HepG2 (cell line): Measurements from ENCODE around the gene MAP3K4. TPM values are rescaled to one million over a fixed set of nuclear protein-coding genes. Genes with fewer than 3 reads are reported as not detected.

ENCODE experiments used
- AGO1 ChIP-seq: fragments of 200-400 bp; formaldehyde crosslinking; IDR thresholded peaks from 2 replicates; pipeline ENCODE4 v1.6.1; 2017; ENCODE audit warnings: mild to moderate bottlenecking, low read depth, low read length, moderate library complexity; ENCODE audit not compliant: poor library complexity, severe bottlenecking
- CHCHD3 ChIP-seq: sonication (generic); formaldehyde crosslinking; IDR thresholded peaks from 2 replicates; pipeline ENCODE4 v1.8.0; 2022; ENCODE audit warnings: mild to moderate bottlenecking, missing genetic modification reagents, moderate library complexity
- HOXA9 ChIP-seq: sonication (generic); formaldehyde crosslinking; IDR thresholded peaks from 2 replicates; pipeline ENCODE4 v1.8.1; 2022; ENCODE audit warnings: missing genetic modification reagents, mild to moderate bottlenecking, moderate library complexity, borderline replicate concordance
- ZFP1 ChIP-seq: IDR thresholded peaks from 2 replicates; pipeline ENCODE4 v1.6.1; 2016
- ZNF121 ChIP-seq: sonication (generic); formaldehyde crosslinking; IDR thresholded peaks from 2 replicates; pipeline ENCODE4 v1.5.0; 2020; ENCODE audit warnings: mild to moderate bottlenecking, missing genetic modification reagents
- ZNF501 ChIP-seq: sonication (generic); formaldehyde crosslinking; IDR thresholded peaks from 2 replicates; pipeline ENCODE4 v1.5.1; 2020; ENCODE audit warnings: mild to moderate bottlenecking, moderate library complexity, missing genetic modification reagents
- ZNF761 ChIP-seq: sonication (generic); formaldehyde crosslinking; conservative IDR thresholded peaks from 2 replicates; pipeline ENCODE4 v1.4.0; 2020; ENCODE audit warnings: mild to moderate bottlenecking, missing genetic modification reagents
- polyA plus RNA-seq, 8 experiments: library from polyadenylated mRNA; depleted of rRNA in 3 of 8; stranded (reverse) in 7 of 8; unstranded in 1 of 8; fragments of >200 nt; fragmentation: Illumina TruSeq in 4 of 8; extraction: Trizol in 4 of 8; gene quantifications; 2 replicates each; pipeline versions ENCODE4 v1.2.1 to v1.2.3, GENCODE V29; 2011 to 2016; ENCODE audit warnings: low read depth in 4 of 8, missing spikeins in 1 of 8, mixed read lengths in 1 of 8; ENCODE audit not compliant: insufficient read depth in 1 of 8
- total RNA-seq, 5 experiments: library from RNA; depleted of rRNA; stranded (reverse); fragments of >200 nt; fragmentation: Illumina TruSeq; extraction: Trizol; gene quantifications; 2 replicates each; pipeline ENCODE4 v1.2.3, GENCODE V29; 2016; ENCODE audit warnings: low read depth in 1 of 5
- TF ChIP-seq, protein P1 (sequence below): sonication (generic); formaldehyde crosslinking; IDR thresholded peaks from 2 replicates; pipeline ENCODE4 v1.9.0; 2021; ENCODE audit warnings: mild to moderate bottlenecking, missing genetic modification reagents
- TF ChIP-seq, protein P2 (sequence below): IDR thresholded peaks from 2 replicates; pipeline ENCODE4 v1.6.1; 2012; ENCODE audit warnings: low read length, improper control_type of control experiment
- TF ChIP-seq, protein P3 (sequence below): IDR thresholded peaks from 2 replicates; pipeline ENCODE4 v1.6.1; 2016; ENCODE audit warnings: low read depth, missing genetic modification reagents, missing compliant biosample characterization
- TF ChIP-seq, protein P4 (sequence below), 2 experiments: sonication (generic) in 1 of 2; formaldehyde crosslinking in 1 of 2; IDR thresholded peaks; 2 replicates each; pipeline versions ENCODE4 v1.5.1 to v1.6.1; 2011 to 2020; ENCODE audit warnings: borderline replicate concordance in 1 of 2, low read depth in 1 of 2, low read length in 1 of 2, mild to moderate bottlenecking in 1 of 2, missing genetic modification reagents in 1 of 2, moderate library complexity in 1 of 2

The MAP3K4 gene
- total and polyA plus RNA-seq, 2 of the 13 experiments (the other 11 are each of a cell fraction or from before 2014, with no cell fraction given): 12.9 to 33.6 TPM

DNA sequence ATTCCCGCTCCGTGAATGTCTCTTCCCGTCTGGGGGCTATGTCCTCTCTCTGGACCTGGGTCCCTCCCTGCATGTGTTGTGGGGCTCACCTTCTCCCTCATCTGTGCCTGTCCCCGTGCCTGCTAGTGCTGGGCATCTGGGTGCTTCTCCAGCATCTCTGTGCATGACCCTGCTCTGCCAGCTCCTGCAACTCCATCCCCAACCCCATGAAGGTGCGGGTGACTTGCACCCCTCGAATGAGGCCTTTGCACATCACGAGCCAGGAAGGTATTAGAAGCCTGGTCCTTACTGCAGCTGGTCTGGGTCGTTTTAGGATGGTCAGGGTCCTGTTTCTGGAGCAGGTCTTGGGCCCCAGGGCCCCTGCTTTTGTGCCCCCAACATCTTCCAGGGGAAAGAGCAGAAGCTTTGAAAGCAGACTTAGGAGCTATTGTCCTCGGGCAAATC lies 172.6 kb downstream of the MAP3K4 start (continued):
- TF ChIP-seq, protein P1, sequence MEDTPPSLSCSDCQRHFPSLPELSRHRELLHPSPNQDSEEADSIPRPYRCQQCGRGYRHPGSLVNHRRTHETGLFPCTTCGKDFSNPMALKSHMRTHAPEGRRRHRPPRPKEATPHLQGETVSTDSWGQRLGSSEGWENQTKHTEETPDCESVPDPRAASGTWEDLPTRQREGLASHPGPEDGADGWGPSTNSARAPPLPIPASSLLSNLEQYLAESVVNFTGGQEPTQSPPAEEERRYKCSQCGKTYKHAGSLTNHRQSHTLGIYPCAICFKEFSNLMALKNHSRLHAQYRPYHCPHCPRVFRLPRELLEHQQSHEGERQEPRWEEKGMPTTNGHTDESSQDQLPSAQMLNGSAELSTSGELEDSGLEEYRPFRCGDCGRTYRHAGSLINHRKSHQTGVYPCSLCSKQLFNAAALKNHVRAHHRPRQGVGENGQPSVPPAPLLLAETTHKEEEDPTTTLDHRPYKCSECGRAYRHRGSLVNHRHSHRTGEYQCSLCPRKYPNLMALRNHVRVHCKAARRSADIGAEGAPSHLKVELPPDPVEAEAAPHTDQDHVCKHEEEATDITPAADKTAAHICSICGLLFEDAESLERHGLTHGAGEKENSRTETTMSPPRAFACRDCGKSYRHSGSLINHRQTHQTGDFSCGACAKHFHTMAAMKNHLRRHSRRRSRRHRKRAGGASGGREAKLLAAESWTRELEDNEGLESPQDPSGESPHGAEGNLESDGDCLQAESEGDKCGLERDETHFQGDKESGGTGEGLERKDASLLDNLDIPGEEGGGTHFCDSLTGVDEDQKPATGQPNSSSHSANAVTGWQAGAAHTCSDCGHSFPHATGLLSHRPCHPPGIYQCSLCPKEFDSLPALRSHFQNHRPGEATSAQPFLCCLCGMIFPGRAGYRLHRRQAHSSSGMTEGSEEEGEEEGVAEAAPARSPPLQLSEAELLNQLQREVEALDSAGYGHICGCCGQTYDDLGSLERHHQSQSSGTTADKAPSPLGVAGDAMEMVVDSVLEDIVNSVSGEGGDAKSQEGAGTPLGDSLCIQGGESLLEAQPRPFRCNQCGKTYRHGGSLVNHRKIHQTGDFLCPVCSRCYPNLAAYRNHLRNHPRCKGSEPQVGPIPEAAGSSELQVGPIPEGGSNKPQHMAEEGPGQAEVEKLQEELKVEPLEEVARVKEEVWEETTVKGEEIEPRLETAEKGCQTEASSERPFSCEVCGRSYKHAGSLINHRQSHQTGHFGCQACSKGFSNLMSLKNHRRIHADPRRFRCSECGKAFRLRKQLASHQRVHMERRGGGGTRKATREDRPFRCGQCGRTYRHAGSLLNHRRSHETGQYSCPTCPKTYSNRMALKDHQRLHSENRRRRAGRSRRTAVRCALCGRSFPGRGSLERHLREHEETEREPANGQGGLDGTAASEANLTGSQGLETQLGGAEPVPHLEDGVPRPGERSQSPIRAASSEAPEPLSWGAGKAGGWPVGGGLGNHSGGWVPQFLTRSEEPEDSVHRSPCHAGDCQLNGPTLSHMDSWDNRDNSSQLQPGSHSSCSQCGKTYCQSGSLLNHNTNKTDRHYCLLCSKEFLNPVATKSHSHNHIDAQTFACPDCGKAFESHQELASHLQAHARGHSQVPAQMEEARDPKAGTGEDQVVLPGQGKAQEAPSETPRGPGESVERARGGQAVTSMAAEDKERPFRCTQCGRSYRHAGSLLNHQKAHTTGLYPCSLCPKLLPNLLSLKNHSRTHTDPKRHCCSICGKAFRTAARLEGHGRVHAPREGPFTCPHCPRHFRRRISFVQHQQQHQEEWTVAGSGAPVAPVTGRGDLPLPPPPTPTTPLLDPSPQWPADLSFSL (CRISPR knock-in tag): no peak
- TF ChIP-seq, protein P2, sequence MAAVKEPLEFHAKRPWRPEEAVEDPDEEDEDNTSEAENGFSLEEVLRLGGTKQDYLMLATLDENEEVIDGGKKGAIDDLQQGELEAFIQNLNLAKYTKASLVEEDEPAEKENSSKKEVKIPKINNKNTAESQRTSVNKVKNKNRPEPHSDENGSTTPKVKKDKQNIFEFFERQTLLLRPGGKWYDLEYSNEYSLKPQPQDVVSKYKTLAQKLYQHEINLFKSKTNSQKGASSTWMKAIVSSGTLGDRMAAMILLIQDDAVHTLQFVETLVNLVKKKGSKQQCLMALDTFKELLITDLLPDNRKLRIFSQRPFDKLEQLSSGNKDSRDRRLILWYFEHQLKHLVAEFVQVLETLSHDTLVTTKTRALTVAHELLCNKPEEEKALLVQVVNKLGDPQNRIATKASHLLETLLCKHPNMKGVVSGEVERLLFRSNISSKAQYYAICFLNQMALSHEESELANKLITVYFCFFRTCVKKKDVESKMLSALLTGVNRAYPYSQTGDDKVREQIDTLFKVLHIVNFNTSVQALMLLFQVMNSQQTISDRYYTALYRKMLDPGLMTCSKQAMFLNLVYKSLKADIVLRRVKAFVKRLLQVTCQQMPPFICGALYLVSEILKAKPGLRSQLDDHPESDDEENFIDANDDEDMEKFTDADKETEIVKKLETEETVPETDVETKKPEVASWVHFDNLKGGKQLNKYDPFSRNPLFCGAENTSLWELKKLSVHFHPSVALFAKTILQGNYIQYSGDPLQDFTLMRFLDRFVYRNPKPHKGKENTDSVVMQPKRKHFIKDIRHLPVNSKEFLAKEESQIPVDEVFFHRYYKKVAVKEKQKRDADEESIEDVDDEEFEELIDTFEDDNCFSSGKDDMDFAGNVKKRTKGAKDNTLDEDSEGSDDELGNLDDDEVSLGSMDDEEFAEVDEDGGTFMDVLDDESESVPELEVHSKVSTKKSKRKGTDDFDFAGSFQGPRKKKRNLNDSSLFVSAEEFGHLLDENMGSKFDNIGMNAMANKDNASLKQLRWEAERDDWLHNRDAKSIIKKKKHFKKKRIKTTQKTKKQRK: no peak
- TF ChIP-seq ZNF121 (CRISPR knock-in tag): no peak
- TF ChIP-seq, protein P3, sequence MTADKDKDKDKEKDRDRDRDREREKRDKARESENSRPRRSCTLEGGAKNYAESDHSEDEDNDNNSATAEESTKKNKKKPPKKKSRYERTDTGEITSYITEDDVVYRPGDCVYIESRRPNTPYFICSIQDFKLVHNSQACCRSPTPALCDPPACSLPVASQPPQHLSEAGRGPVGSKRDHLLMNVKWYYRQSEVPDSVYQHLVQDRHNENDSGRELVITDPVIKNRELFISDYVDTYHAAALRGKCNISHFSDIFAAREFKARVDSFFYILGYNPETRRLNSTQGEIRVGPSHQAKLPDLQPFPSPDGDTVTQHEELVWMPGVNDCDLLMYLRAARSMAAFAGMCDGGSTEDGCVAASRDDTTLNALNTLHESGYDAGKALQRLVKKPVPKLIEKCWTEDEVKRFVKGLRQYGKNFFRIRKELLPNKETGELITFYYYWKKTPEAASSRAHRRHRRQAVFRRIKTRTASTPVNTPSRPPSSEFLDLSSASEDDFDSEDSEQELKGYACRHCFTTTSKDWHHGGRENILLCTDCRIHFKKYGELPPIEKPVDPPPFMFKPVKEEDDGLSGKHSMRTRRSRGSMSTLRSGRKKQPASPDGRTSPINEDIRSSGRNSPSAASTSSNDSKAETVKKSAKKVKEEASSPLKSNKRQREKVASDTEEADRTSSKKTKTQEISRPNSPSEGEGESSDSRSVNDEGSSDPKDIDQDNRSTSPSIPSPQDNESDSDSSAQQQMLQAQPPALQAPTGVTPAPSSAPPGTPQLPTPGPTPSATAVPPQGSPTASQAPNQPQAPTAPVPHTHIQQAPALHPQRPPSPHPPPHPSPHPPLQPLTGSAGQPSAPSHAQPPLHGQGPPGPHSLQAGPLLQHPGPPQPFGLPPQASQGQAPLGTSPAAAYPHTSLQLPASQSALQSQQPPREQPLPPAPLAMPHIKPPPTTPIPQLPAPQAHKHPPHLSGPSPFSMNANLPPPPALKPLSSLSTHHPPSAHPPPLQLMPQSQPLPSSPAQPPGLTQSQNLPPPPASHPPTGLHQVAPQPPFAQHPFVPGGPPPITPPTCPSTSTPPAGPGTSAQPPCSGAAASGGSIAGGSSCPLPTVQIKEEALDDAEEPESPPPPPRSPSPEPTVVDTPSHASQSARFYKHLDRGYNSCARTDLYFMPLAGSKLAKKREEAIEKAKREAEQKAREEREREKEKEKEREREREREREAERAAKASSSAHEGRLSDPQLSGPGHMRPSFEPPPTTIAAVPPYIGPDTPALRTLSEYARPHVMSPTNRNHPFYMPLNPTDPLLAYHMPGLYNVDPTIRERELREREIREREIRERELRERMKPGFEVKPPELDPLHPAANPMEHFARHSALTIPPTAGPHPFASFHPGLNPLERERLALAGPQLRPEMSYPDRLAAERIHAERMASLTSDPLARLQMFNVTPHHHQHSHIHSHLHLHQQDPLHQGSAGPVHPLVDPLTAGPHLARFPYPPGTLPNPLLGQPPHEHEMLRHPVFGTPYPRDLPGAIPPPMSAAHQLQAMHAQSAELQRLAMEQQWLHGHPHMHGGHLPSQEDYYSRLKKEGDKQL (CRISPR knock-in tag): no peak
- TF ChIP-seq ZFP1 (CRISPR knock-in tag): no peak
- TF ChIP-seq, protein P4, sequence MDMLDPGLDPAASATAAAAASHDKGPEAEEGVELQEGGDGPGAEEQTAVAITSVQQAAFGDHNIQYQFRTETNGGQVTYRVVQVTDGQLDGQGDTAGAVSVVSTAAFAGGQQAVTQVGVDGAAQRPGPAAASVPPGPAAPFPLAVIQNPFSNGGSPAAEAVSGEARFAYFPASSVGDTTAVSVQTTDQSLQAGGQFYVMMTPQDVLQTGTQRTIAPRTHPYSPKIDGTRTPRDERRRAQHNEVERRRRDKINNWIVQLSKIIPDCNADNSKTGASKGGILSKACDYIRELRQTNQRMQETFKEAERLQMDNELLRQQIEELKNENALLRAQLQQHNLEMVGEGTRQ (IDR thresholded peaks at IDR 0.05; ENCODE audit: low read depth, low read length): no peak
- TF ChIP-seq, protein P4 (CRISPR knock-in tag; IDR thresholded peaks at IDR 0.05; ENCODE audit: borderline replicate concordance): no peak
- no peak for TF ChIP-seq CHCHD3
- TF ChIP-seq HOXA9 (CRISPR knock-in tag): no peak
- TF ChIP-seq ZNF501 (CRISPR knock-in tag): no peak
- no peak for TF ChIP-seq AGO1
- TF ChIP-seq ZNF761: no peak
